ENCODE data around the gene HAPSTR1.
A peak's percentile ranks its signal among the peaks of the same experiment; 100 is the strongest.

The HAPSTR1 gene

GRCh38 chr16:9091867-9092281 is 430 bp downstream of the HAPSTR1 start:
- H3K36me3 ChIP-seq (ENCODE audit: control insufficient read depth, insufficient read depth, low read length), result no peaks in the 10 kb centered on the region
- H3K27me3 ChIP-seq (ENCODE audit: control insufficient read depth, insufficient read depth, low read length), result no peaks in the 10 kb centered on the region
- H3K9ac ChIP-seq (ENCODE audit: low read length), result peak overlapping the region; percentile 97
- no peaks in the 10 kb centered on the region for H3K9me3 ChIP-seq (ENCODE audit: control insufficient read depth, low read length)
- peak overlapping the region; percentile 94 for H3K4me3 ChIP-seq (ENCODE audit: low read length)
- H3K4me1 ChIP-seq (ENCODE audit: control insufficient read depth, insufficient read depth, low read length), result peaks cover 29% of the 10 kb centered on the region

GRCh38 chr16:9092282-9092977 is 986 bp downstream of the HAPSTR1 start:
- peak overlapping the region; percentile 97 for H3K9ac ChIP-seq (ENCODE audit: low read length)
- H3K4me1 ChIP-seq (ENCODE audit: control insufficient read depth, insufficient read depth, low read length), result peaks cover 35% of the 10 kb centered on the region

GRCh38 chr16:9092978-9093344 is 1.5 kb downstream of the HAPSTR1 start:
- Histone ChIP-seq H3K9ac (ENCODE audit: low read length) (peak overlapping the region; percentile 97), H3K9me3 (ENCODE audit: control insufficient read depth, low read length) (no peaks in the 10 kb centered on the region), H3K27me3 (ENCODE audit: control insufficient read depth, insufficient read depth, low read length) (no peaks in the 10 kb centered on the region), H3K4me3 (ENCODE audit: low read length) (peak overlapping the region; percentile 94), H3K36me3 (ENCODE audit: control insufficient read depth, insufficient read depth, low read length) (peaks cover 6% of the 10 kb centered on the region), H3K4me1 (ENCODE audit: control insufficient read depth, insufficient read depth, low read length) (peaks cover 40% of the 10 kb centered on the region)

More at GRCh38 chr16:9092282-9092977, 986 bp downstream of the HAPSTR1 start:
- H3K4me3 ChIP-seq (ENCODE audit: low read length), result peak overlapping the region; percentile 94
- peaks cover 3% of the 10 kb centered on the region for H3K36me3 ChIP-seq (ENCODE audit: control insufficient read depth, insufficient read depth, low read length)
- H3K27me3 ChIP-seq (ENCODE audit: control insufficient read depth, insufficient read depth, low read length), result no peaks in the 10 kb centered on the region
- H3K9me3 ChIP-seq (ENCODE audit: control insufficient read depth, low read length), result no peaks in the 10 kb centered on the region

GRCh38 chr16:9094011-9094846 is 2.8 kb downstream of the HAPSTR1 start:
- H3K9ac ChIP-seq (ENCODE audit: low read length), result peak overlapping the region; percentile 97
- peaks cover 6% of the 10 kb centered on the region for H3K36me3 ChIP-seq (ENCODE audit: control insufficient read depth, insufficient read depth, low read length)
- H3K27me3 ChIP-seq (ENCODE audit: control insufficient read depth, insufficient read depth, low read length), result no peaks in the 10 kb centered on the region
- H3K4me1 ChIP-seq (ENCODE audit: control insufficient read depth, insufficient read depth, low read length), result peaks cover 53% of the 10 kb centered on the region
- H3K4me3 ChIP-seq (ENCODE audit: low read length), result peak overlapping the region; percentile 94
- no peaks in the 10 kb centered on the region for H3K9me3 ChIP-seq (ENCODE audit: control insufficient read depth, low read length)

GRCh38 chr16:9095171-9095570 is 3.7 kb downstream of the HAPSTR1 start:
- peaks cover 57% of the 10 kb centered on the region for H3K4me1 ChIP-seq (ENCODE audit: control insufficient read depth, insufficient read depth, low read length)
- H3K4me3 ChIP-seq (ENCODE audit: low read length), result no peak overlapping the region
- peaks cover 6% of the 10 kb centered on the region for H3K36me3 ChIP-seq (ENCODE audit: control insufficient read depth, insufficient read depth, low read length)
- H3K9ac ChIP-seq (ENCODE audit: low read length), result peak overlapping the region; percentile 22
- no peaks in the 10 kb centered on the region for H3K27me3 ChIP-seq (ENCODE audit: control insufficient read depth, insufficient read depth, low read length)
- no peaks in the 10 kb centered on the region for H3K9me3 ChIP-seq (ENCODE audit: control insufficient read depth, low read length)

GRCh38 chr16:9095656-9096397 is 4.4 kb downstream of the HAPSTR1 start:
- peak overlapping the region; percentile 22 for H3K9ac ChIP-seq (ENCODE audit: low read length)
- H3K4me3 ChIP-seq (ENCODE audit: low read length), result peak overlapping the region; percentile 14
- peaks cover 61% of the 10 kb centered on the region for H3K4me1 ChIP-seq (ENCODE audit: control insufficient read depth, insufficient read depth, low read length)
- H3K36me3 ChIP-seq (ENCODE audit: control insufficient read depth, insufficient read depth, low read length), result peaks cover 6% of the 10 kb centered on the region
- no peaks in the 10 kb centered on the region for H3K9me3 ChIP-seq (ENCODE audit: control insufficient read depth, low read length)
- H3K27me3 ChIP-seq (ENCODE audit: control insufficient read depth, insufficient read depth, low read length), result no peaks in the 10 kb centered on the region

GRCh38 chr16:9096416-9096952 is 5.0 kb downstream of the HAPSTR1 start:
- no peaks in the 10 kb centered on the region for H3K9me3 ChIP-seq (ENCODE audit: control insufficient read depth, low read length)
- H3K4me1 ChIP-seq (ENCODE audit: control insufficient read depth, insufficient read depth, low read length), result peaks cover 66% of the 10 kb centered on the region
- no peak overlapping the region for H3K9ac ChIP-seq (ENCODE audit: low read length)
- H3K4me3 ChIP-seq (ENCODE audit: low read length), result no peak overlapping the region
- no peaks in the 10 kb centered on the region for H3K27me3 ChIP-seq (ENCODE audit: control insufficient read depth, insufficient read depth, low read length)
- H3K36me3 ChIP-seq (ENCODE audit: control insufficient read depth, insufficient read depth, low read length), result peaks cover 6% of the 10 kb centered on the region

- H3K4me1 ChIP-seq (ENCODE audit: control insufficient read depth, insufficient read depth, low read length), result peaks cover 71% of the 10 kb centered on the region
- H3K9ac ChIP-seq (ENCODE audit: low read length), result peak overlapping the region; percentile 25
- peaks cover 6% of the 10 kb centered on the region for H3K36me3 ChIP-seq (ENCODE audit: control insufficient read depth, insufficient read depth, low read length)
- H3K9me3 ChIP-seq (ENCODE audit: control insufficient read depth, low read length), result no peaks in the 10 kb centered on the region
- no peaks in the 10 kb centered on the region for H3K27me3 ChIP-seq (ENCODE audit: control insufficient read depth, insufficient read depth, low read length)
- H3K4me3 ChIP-seq (ENCODE audit: low read length), result peak overlapping the region; percentile 7
These were observed 6.1 kb downstream of the HAPSTR1 start for GRCh38 chr16:9097266-9098219.

- H3K4me1 ChIP-seq (ENCODE audit: control insufficient read depth, insufficient read depth, low read length), result peaks cover 71% of the 10 kb centered on the region
- no peak overlapping the region for H3K4me3 ChIP-seq (ENCODE audit: low read length)
- H3K27me3 ChIP-seq (ENCODE audit: control insufficient read depth, insufficient read depth, low read length), result no peaks in the 10 kb centered on the region
- H3K36me3 ChIP-seq (ENCODE audit: control insufficient read depth, insufficient read depth, low read length), result peaks cover 11% of the 10 kb centered on the region
- H3K9me3 ChIP-seq (ENCODE audit: control insufficient read depth, low read length), result no peaks in the 10 kb centered on the region
- no peak overlapping the region for H3K9ac ChIP-seq (ENCODE audit: low read length)
These were observed 7.1 kb downstream of the HAPSTR1 start for GRCh38 chr16:9098377-9099090.

- Histone ChIP-seq H3K4me1 (ENCODE audit: control insufficient read depth, insufficient read depth, low read length) (peaks cover 71% of the 10 kb centered on the region), H3K4me3 (ENCODE audit: low read length) (no peak overlapping the region)
These were observed 7.7 kb downstream of the HAPSTR1 start for GRCh38 chr16:9099131-9099625.

More at GRCh38 chr16:9099131-9099625, 7.7 kb downstream of the HAPSTR1 start:
- peaks cover 14% of the 10 kb centered on the region for H3K36me3 ChIP-seq (ENCODE audit: control insufficient read depth, insufficient read depth, low read length)
- H3K27me3 ChIP-seq (ENCODE audit: control insufficient read depth, insufficient read depth, low read length), result no peaks in the 10 kb centered on the region
- H3K9me3 ChIP-seq (ENCODE audit: control insufficient read depth, low read length), result no peaks in the 10 kb centered on the region
- no peak overlapping the region for H3K9ac ChIP-seq (ENCODE audit: low read length)
